OCI-LY3 (cell line): ENCODE data around the gene ZNF592.

ENCODE experiments used
- CTCF ChIP-seq: fragments of 200-600, 300-600 bp; sonication (generic); IDR thresholded peaks from 2 replicates; pipeline ENCODE4 v1.5.1; 2014; ENCODE audit warnings: antibody characterized with exemption, low read length, low read depth
- EZH2phosphoT487 ChIP-seq: fragments of 200-600 bp; shearing (Covaris generic); IDR thresholded peaks from 2 replicates; pipeline ENCODE4 v1.6.1; 2018; ENCODE audit warnings: antibody characterized with exemption, mixed run types, low read depth

- TF ChIP-seq CTCF, result no peak
- no peak for TF ChIP-seq EZH2phosphoT487
Observed at GRCh38 chr15:84812842-84813241, 64.5 kb downstream of the ZNF592 start.
